GM19043 (cell line): ENCODE data around the gene SPIB.

Experiments used
- ATAC-seq: cut with Tn5 transposase; IDR thresholded peaks from one replicate; pipeline ENCODE4 v1.9.1; 2021; ENCODE audit warnings: low read depth; ENCODE audit not compliant: unreplicated experiment

SPIB gene

DNA sequence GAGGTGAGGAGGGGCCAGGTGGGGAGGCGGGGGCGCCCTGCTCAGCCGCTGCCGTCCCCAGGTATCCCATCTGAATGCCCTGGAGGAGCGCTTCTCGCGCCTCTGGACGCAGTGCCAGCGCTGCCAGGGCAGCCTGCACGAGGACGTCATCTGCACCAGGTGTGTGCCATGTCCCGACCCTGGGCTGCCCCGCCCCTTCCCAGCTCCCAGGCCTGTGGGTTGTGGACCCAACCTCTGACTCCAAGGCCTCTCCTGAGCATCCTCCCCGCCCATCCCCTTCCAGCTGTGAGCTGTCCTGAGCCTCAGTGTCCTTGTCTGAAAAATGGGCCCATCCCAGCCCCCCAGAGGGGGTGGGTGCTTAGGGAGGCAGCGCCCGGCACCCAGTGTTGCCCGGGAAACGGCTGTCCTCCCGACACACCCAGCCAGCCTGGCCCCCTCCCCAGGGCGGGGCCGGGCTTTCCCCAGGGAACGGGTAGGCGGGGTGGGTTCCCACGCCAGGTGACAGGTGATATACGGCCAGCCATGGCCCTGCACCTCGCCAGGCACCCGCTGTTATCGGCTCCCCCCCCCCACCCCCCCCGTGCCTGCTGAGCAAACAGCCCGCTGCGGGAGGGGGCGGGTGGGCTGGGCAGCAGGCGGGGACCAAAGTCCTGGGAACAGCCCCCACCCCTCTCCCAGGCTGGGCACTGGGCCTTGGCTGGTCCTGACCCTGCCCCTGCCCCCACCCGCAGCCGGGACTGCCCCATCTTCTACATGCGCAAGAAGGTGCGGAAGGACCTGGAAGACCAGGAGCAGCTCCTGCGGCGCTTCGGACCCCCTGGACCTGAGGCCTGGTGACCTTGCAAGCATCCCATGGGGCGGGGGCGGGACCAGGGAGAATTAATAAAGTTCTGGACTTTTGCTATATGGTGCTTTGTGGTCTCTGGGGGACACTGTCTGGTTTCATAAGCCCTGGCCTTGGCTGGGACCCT is 1.3 kb upstream of the SPIB start:
- no peak for ATAC-seq

DNA sequence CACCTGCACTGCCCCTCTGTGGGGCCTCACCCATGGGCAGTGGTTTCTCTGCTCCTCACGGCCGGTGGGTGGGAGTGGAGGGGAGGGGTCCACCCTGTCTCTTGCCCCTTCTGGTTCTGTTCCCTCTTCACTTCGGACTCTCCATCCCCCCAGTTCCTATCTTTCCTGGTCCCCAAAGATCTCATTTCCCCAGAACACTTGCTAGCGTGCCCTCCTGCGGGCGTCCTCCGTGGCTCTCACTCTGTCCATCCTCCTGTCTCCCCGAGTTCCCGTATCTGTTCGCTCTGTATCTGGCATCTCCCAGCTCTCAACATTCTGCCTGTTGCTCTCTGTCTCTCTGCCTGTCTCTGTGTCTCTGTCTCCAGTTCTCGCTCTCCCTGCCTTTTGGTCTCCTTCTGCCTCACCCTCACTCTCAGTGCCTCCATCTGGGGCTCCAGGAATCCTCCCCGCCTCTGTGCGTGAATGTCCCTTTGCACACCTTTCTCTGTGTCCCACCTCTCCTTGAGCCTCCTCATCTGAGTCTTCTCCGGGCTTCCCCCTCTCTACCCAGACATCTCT is 363 bp downstream of the SPIB start:
- ATAC-seq, result no peak

DNA sequence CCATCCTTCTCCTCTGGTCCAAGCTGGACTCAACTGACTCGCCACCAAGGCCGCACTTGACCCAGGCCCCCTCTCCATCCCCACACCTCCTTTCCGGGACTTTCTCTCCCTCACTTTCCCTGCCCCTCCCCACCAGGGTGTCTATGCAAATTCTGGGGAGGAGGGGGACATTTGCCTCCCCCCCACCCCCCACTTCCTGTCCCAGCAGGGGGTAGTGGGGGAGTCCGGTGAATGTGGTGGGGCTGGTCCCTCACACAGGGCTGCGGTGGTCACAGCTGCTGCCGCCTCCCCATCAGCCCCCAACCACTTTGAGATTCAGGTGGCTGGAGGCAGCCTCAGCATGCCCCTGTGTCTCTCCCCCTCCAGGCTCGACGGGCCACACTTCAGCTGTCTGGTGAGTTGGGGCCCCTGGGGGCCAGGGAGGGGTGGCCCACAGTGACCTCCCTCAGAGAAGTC is 870 bp downstream of the SPIB start:
- ATAC-seq, result no peak

DNA sequence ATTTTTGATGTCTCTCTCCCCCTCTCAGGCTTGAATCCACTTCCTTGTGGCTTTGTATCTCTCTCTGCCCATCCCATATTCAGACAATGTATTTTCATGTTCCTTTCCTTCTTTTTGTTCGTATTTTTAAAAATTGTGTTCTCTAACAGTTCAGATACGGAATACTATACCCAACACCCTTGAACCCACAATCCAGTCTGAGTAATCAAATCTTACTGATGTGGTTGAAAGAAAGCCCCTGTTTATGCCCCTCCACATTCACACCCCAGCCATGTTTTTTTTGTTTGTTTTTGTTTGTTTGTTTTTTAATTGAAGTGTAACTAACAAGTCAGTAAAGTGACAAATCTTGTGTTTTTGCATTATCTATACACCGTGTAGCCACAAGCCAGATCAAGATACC is 1.4 kb downstream of the SPIB start:
- no peak for ATAC-seq

DNA sequence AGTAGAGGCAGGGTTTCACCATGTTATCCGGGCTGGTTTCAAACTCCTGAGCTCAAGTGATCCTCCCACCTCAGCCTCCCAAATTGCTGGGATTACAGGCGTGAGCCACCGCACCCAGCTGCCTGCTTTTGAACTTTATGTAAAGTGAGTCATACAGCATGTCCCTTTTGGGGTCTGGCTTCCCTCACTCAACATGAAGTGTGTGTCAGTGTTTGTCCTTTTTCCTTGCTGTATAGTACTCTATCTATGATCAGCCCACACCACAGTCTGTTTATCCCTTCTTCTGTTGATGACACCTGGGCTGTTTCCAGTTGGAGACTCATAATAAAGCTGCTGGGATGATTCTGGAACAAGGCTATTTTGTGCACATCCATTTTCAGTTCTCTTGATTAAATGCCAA is 2.1 kb downstream of the SPIB start:
- ATAC-seq, result no peak

DNA sequence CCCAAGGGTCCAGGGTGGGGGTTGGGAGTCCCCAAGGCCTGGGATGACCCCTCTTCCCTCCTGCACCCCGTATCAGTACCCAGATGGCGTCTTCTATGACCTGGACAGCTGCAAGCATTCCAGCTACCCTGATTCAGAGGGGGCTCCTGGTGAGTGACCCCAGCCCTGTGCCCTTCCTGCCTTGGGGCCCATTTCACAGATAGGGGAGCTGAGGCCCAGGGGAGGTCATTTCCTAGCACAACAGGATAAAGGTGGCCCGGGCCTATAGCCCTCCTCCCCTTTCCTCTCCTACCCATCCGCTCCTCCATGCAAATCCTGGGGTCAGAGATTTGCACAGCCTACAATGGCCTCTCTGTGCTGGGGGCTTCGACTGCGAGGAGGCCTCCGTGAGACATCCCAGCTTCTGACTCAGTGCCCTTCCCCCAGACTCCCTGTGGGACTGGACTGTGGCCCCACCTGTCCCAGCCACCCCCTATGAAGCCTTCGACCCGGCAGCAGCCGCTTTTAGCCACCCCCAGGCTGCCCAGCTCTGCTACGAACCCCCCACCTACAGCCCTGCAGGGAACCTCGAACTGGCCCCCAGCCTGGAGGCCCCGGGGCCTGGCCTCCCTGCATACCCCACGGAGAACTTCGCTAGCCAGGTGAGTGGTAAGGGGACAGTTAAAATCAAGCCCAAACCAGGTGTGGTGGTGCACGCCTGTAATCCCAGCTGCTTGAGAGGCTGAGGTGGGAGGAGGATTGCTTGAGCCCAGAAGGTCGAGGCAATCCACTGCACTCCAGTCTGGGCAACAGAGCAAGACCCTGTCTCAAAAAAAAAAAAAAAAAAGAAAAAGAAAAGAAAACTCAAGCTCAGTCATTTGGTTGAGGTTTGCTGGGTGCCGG is 3.9 kb downstream of the SPIB start:
- no peak for ATAC-seq

DNA sequence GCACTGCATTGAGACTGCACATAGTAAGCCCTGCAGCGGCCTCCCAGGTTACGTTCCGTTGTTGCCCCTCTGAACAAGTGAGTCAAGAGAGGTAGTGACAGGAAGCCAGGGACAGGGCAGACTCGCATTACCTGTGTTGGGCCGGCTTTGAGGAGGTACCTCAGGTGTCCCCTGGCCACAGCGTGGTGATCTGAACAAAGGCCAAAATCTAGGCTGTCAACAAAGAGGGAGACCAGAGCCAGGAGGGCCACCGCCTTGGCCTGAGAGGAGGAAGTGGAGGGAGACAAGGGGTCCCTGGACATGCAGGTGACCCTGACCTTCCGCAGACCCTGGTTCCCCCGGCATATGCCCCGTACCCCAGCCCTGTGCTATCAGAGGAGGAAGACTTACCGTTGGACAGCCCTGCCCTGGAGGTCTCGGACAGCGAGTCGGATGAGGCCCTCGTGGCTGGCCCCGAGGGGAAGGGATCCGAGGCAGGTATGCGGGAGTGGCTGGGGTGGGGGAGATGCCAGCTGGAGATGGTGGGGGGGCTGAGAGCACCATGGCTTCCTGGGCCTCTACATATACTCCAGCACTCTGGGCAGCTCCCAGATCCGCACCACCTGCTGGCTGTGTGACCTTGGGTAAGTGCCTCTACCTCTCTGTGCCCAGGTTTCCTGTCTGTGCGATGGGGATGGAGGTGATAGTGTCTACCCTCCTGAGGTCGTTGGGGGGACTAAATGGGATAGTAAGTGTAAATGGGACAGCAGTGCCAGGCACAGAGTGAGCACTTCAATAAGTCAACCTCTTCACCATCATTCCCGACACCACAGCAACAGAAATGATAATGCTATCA is 4.8 kb downstream of the SPIB start:
- ATAC-seq, result no peak

DNA sequence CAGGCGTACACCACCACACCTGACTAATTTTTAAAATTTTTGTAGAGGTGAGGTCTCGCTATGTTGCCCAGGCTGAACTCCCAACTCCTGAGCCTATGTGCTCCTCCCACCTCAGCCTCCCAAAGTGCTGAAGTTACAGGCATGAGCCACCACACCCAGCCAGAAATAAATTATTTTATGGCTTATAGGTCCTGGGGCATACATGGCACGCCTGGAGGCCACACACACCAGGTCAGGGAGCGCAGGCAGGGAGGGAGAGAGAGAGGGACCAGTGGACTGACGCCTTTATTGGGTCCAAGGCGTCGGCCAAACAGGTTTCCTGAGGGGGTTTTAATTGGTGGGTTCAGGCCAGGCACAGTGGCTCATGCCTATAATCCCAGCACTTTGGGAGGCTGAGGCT is 6.8 kb downstream of the SPIB start:
- ATAC-seq, result no peak

DNA sequence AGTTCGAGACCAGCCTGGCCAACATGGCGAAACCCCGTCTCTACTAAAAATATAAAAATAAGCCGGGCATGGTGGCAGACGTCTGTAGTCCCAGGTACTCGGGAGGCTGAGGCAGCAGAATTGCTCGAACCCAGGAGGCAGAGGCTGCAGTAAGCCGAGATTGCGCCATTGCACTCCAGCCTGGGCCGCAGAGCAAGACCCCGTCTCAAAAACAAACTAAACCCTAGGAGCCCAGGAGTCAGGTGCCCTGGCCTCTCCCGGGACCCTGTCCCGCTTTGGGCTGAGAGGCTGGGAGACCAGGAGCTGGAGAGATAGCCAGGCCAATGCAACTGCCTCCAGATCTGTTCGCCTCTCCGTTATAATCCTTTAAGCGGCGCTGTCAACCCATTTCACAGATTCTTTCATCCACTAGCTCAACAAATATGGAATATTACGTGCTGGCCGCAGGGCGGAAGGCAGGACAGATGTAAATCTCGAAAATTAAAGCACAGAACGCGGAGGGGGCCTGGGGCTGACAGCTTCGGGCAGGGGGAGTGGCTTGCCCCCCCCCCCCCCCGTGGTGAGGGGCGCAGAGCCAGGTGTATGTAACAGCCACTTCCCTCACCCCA is 8.7 kb downstream of the SPIB start:
- no peak for ATAC-seq

DNA sequence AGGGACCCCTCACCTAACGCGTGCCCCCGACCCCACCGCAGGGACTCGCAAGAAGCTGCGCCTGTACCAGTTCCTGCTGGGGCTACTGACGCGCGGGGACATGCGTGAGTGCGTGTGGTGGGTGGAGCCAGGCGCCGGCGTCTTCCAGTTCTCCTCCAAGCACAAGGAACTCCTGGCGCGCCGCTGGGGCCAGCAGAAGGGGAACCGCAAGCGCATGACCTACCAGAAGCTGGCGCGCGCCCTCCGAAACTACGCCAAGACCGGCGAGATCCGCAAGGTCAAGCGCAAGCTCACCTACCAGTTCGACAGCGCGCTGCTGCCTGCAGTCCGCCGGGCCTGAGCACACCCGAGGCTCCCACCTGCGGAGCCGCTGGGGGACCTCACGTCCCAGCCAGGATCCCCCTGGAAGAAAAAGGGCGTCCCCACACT is 9.3 kb downstream of the SPIB start:
- no peak for ATAC-seq

DNA sequence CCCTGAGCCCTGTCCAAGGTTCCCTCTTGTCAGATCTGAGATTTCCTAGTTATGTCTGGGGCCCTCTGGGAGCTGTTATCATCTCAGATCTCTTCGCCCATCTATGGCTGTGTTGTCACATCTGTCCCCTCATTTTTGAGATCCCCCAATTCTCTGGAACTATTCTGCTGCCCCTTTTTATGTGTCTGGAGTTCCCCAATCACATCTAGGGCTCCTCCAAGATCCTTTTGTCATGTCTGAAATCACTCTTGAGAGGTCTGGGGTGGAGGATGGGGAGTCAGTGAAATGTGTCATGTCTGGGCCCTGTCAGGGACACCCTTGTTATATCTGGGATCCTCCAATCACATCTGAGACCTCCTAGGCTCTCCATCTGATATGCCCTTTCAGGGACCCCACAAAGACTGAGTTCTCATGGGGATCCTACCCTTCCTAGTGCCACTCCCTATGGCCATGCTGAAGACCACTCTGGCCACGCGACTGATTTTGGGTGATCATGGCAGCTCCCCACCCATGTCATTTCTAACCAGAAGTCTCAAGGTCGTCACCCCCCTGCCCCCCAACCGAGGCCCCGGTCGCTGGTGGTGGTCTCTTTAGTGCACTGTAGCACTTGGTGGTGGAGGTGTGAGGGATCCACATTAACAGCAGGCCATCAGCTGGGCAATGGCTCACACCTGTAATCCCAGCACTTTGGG is 10.2 kb downstream of the SPIB start:
- ATAC-seq, result no peak

DNA sequence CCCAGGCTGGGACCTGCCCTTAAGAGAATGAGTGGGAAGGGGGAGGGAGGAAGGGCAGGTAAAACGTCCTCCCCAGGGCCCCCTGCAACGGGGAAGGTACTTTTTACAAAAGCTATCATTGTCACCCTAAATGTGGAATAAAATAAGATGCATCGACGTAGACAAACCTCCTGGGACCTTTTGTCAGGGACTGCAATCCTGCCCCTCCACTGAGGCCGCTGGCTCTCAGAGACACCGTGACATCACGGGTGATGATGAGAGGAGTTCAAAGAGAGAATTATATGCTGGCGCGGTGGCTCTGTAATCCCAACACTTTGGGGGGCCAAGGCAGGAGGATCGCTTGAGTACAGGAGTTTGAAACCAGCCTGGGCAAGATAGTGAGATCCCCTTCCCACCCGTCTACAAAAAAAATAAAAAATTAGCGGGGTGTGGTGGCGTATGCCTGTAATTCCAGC is 12.2 kb downstream of the SPIB start:
- no peak for ATAC-seq

DNA sequence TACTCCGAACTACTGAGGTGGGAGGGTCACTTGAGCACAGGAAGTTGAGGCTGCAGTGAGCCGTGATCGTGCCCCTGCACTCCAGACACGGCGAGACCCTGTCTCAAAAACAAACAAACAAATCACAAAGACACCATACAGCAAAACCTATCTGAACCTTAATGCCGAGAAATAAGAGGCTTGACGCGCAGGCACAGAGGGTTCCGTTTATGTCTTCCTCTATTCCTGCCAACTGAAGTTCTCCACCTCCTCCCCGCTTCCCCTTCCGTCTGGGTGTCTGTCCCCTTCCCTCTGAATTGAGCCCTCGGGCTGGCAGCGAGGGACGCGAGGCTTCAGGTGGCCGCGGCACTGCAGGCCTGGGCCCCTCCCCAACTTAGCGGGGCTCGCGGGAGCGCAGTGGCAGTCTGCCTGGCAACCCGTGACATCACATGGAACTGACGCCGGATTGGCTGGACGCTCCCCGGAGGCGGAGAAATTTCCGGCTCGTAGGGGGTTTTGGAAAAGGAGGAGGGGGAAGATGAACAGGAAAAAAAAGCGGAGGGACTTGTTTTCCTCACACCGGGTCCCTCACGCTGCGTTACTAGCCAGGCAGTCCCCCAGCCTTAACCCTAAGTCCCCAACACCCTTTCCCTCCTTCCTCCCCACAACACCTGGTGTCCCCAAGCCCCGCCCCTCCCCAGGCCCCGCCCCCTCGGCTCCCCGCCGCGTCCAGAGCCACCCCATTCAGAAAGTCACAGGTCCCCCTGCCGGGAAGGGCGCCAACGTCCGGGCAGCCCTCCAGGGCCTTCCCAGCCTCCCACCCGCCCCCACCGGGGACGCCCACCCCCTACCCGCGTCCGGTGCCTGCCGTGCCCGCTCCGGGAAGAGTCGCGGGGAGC is 12.8 kb downstream of the SPIB start:
- peak; percentile 59 for ATAC-seq

DNA sequence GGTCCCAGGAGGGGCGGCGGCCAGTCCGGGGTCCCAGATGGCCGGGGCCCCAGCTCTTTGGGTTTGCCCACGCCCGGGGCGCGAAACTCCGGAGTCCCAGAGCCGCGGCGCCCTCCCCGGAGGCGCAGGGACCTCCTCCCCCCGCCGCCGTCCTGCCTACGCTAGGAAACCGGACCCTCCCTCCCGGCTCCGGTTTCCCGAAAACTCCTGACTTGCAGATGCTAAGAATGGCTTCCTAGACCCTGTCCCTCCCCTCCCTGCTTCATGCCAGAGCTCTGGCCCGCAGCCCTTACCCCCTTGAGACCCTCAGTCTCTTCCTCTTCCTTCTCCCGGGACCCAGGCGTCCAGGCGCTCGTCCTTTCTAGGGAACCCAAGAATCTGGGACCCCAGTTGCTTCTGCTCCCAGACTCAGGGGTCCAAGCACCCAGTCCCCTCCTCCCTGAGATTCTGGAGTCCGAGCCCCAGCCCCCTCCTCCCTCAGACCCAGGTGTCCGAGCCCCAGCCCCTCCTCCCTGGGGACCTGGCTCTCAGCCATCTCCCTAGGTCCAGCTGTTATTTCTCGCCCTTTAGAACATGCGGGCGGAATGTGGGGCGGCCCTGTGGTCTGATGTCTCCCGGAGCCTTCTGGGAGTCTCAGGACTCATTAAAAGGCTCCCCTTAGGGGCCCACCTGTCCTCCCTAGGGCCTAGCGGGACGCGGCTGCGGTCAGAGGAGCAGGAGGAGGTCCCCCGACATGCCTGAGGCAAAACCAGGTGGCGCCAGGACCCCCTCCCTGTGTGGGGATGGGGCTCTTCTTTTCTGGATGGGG is 13.7 kb downstream of the SPIB start, which contains the start of gene MYBPC2:
TSS of gene MYBPC2 (plus strand) at position 672 of the 808 bp plus-strand sequence. CDS start at position 734, 62 bp downstream.
- ATAC-seq, result no peak

DNA sequence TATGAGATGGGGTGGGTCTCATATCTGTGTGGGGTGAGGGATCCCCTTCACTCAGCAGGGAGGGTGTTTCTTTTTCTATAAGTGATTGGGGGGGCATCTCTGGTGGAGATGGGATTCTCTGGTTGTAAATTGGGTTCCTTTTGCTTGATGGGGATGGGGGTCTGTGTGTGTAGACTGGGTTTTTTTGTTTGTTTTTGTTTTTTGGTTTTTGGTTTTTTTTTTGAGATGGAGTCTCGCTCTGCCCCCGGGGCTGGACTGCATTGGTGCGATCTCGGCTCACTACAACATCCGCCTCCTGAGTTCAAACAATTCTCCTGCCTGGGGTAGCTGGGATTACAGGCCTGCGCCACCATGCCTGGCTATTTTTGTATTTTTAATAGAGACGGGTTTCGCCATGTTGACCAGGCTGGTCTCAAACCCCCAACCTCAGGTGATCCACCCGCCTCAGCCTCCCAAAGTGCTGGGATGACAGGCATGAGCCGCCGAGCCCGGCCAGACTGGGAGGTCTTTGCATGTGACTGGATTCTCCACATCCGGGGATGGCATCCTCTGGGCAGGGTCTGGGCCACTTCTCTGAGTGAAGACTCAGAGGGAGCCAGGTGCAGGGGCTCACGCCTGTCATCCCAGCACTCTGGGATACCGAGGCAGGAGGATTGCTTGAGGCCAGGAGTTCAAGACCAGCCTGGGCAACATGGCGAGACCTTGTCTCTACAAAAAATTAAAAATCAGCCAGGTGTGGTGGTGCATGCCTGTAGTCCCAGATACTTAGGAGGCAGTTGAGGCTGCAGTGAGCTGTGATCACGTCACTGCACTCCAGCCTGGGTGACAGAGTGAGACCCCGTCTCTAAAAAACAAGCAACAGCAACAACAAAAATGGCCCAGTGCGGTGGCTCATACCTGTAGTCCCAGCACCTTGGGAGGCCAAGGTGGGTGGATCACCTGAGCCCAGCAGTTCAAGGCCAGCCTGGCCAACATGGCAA is 14.8 kb downstream of the SPIB start:
- no peak for ATAC-seq

DNA sequence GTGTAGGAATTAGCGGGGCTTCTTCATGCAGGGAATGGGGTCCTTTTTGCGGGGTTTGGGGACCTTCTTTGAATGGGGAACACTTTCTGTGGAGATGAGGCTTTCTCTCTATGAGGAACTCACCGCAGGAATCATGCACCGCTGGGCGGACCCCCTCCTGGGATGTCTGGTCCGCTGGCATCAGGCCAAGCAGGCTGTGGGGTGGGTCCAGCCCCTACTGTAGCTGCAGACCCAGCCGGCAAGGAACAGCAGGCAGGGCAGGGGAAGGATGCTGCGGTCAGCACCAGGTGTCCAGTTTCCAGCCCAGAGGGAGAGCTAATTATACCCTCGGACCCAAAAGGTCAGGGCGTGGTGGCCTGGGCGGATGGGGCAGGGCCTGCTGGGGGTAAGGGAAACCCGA is 15.8 kb downstream of the SPIB start:
- no peak for ATAC-seq
